Activated naive CD8-positive, alpha-beta T cell treated with anti-CD3 and anti-CD28 coated beads, Interleukin-2, amount 10 ng/mL, durations not matched to agents 7 days and 5 days (primary cell): ENCODE measurements around the gene SLC1A2. TPM values are rescaled to one million over a fixed set of nuclear protein-coding genes. Genes with fewer than 3 reads are reported as not detected.
A peak's percentile ranks its signal among the peaks of the same experiment; 100 is the strongest.

Experiments
- ATAC-seq: fragments of 150-1000 bp; cut with Tn5 transposase; one replicate; pipeline ENCODE4 v1.10.0; 2021; ENCODE audit warnings: low read depth, moderate library complexity
- POLR2A ChIA-PET: fragments of 350-600 bp; sonication (Branson Sonifier 250); formaldehyde crosslinking; loops from one replicate; lab custom pipeline; 2021; ENCODE audit warnings: antibody characterized with exemption; lab: Charles Lee
- DNase-seq: peaks from one replicate; pipeline ENCODE4 v3.0.0; 2021
- H3K27ac Mint-ChIP-seq: one replicate; pipeline ENCODE4 v1.8.0; 2022; ENCODE audit warnings: mild to moderate bottlenecking, mixed read lengths
- H3K27me3 Mint-ChIP-seq: one replicate; pipeline ENCODE4 v1.8.0; 2022; ENCODE audit warnings: mild to moderate bottlenecking, moderate library complexity, mixed read lengths
- H3K36me3 Mint-ChIP-seq: one replicate; pipeline ENCODE4 v1.8.0; 2021; ENCODE audit warnings: mild to moderate bottlenecking, mixed read lengths
- H3K4me1 Mint-ChIP-seq: one replicate; pipeline ENCODE4 v1.8.0; 2021; ENCODE audit warnings: mixed read lengths
- H3K4me3 Mint-ChIP-seq: one replicate; pipeline ENCODE4 v1.8.0; 2022; ENCODE audit warnings: mild to moderate bottlenecking, moderate library complexity, mixed read lengths
- H3K9me3 Mint-ChIP-seq: one replicate; pipeline ENCODE4 v1.8.0; 2021; ENCODE audit warnings: mixed read lengths
- total RNA-seq, 2 experiments: library from RNA; stranded (reverse); gene quantifications; one replicate each; pipeline ENCODE4 v1.2.3, GENCODE V29; 2021

Gene SLC1A2
- total RNA-seq, 2 experiments from 2014 or later: not detected

- peaks cover 2% of the 10 kb centered on the region for H3K27me3 Mint-ChIP-seq
- no peaks in the 10 kb centered on the region for H3K9me3 Mint-ChIP-seq
- no peak overlapping the region for H3K4me3 Mint-ChIP-seq
- no peak overlapping the region for H3K27ac Mint-ChIP-seq
- ATAC-seq (no peak), DNase-seq (no peak)
- peaks cover 35% of the 10 kb centered on the region for H3K4me1 Mint-ChIP-seq
- POLR2A ChIA-PET: no interaction called here
- peaks cover 6% of the 10 kb centered on the region for H3K36me3 Mint-ChIP-seq
Observed at GRCh38 chr11:35347921-35348331, 71.4 kb downstream of the SLC1A2 start.

GRCh38 chr11:35347173-35347878, 72.0 kb downstream of the SLC1A2 start:
- peaks cover 39% of the 10 kb centered on the region for H3K4me1 Mint-ChIP-seq
- no peak for ATAC-seq
- POLR2A ChIA-PET: no interaction called here
- H3K36me3 Mint-ChIP-seq: peaks cover 6% of the 10 kb centered on the region
- no peak overlapping the region for H3K4me3 Mint-ChIP-seq
- H3K27me3 Mint-ChIP-seq: no peaks in the 10 kb centered on the region
- H3K27ac Mint-ChIP-seq: no peak overlapping the region
- DNase-seq: no peak
- no peaks in the 10 kb centered on the region for H3K9me3 Mint-ChIP-seq

- ATAC-seq (no peak), DNase-seq (no peak)
- H3K9me3 Mint-ChIP-seq: no peaks in the 10 kb centered on the region
- no peak overlapping the region for H3K4me3 Mint-ChIP-seq
- POLR2A ChIA-PET: no interaction called here
- peak overlapping the region; percentile 49 for H3K27ac Mint-ChIP-seq
- H3K36me3 Mint-ChIP-seq: peaks cover 6% of the 10 kb centered on the region
- no peaks in the 10 kb centered on the region for H3K27me3 Mint-ChIP-seq
- peaks cover 40% of the 10 kb centered on the region for H3K4me1 Mint-ChIP-seq
Observed at GRCh38 chr11:35346472-35347156, 72.7 kb downstream of the SLC1A2 start.

GRCh38 chr11:35344681-35345574, 74.4 kb downstream of the SLC1A2 start:
- POLR2A ChIA-PET: no interaction called here
- ATAC-seq: no peak
- DNase-seq: no peak
- peaks cover 1% of the 10 kb centered on the region for H3K27me3 Mint-ChIP-seq
- H3K27ac Mint-ChIP-seq: peak overlapping the region; percentile 74
- peaks cover 6% of the 10 kb centered on the region for H3K36me3 Mint-ChIP-seq
- peaks cover 41% of the 10 kb centered on the region for H3K4me1 Mint-ChIP-seq
- H3K9me3 Mint-ChIP-seq: no peaks in the 10 kb centered on the region
- H3K4me3 Mint-ChIP-seq: no peak overlapping the region

GRCh38 chr11:35343033-35343598, 76.2 kb downstream of the SLC1A2 start:
- POLR2A ChIA-PET: no interaction called here
- Mint-ChIP-seq H3K27me3 (peaks cover 4% of the 10 kb centered on the region), H3K27ac (peak overlapping the region; percentile 78), H3K36me3 (peaks cover 5% of the 10 kb centered on the region), H3K4me1 (peaks cover 30% of the 10 kb centered on the region), H3K4me3 (peak overlapping the region; percentile 71), H3K9me3 (no peaks in the 10 kb centered on the region)
- peak; percentile 87 for ATAC-seq
- peak; percentile 32 for DNase-seq

- H3K9me3 Mint-ChIP-seq: peaks cover 8% of the 10 kb centered on the region
- no peak overlapping the region for H3K4me3 Mint-ChIP-seq
- H3K27me3 Mint-ChIP-seq: peaks cover 4% of the 10 kb centered on the region
- ATAC-seq: no peak
- peaks cover 4% of the 10 kb centered on the region for H3K36me3 Mint-ChIP-seq
- H3K4me1 Mint-ChIP-seq: peaks cover 28% of the 10 kb centered on the region
- no peak overlapping the region for H3K27ac Mint-ChIP-seq
- no peak for DNase-seq
- POLR2A ChIA-PET: no interaction called here
Observed at GRCh38 chr11:35340715-35341114, 78.6 kb downstream of the SLC1A2 start.

GRCh38 chr11:35340071-35340470, 79.3 kb downstream of the SLC1A2 start:
- H3K4me3 Mint-ChIP-seq: no peak overlapping the region
- peaks cover under 1% of the 10 kb centered on the region for H3K36me3 Mint-ChIP-seq
- H3K4me1 Mint-ChIP-seq: peaks cover 24% of the 10 kb centered on the region
- H3K27ac Mint-ChIP-seq: no peak overlapping the region
- H3K27me3 Mint-ChIP-seq: peaks cover 4% of the 10 kb centered on the region
- DNase-seq (no peak), ATAC-seq (no peak)
- POLR2A ChIA-PET: no interaction called here
- peaks cover 8% of the 10 kb centered on the region for H3K9me3 Mint-ChIP-seq

- Mint-ChIP-seq H3K4me3 (no peak overlapping the region), H3K36me3 (no peaks in the 10 kb centered on the region)
Observed at GRCh38 chr11:35338921-35339320, 80.4 kb downstream of the SLC1A2 start.

GRCh38 chr11:35337914-35338305, 81.4 kb downstream of the SLC1A2 start:
- Mint-ChIP-seq H3K4me3 (no peak overlapping the region), H3K36me3 (no peaks in the 10 kb centered on the region), H3K4me1 (peaks cover 7% of the 10 kb centered on the region), H3K27ac (no peak overlapping the region), H3K9me3 (peaks cover 11% of the 10 kb centered on the region), H3K27me3 (peaks cover 4% of the 10 kb centered on the region)
- POLR2A ChIA-PET: no interaction called here
- ATAC-seq (no peak), DNase-seq (no peak)

More at GRCh38 chr11:35338921-35339320, 80.4 kb downstream of the SLC1A2 start:
- Mint-ChIP-seq H3K27me3 (peaks cover 4% of the 10 kb centered on the region), H3K9me3 (peaks cover 11% of the 10 kb centered on the region), H3K27ac (no peak overlapping the region), H3K4me1 (peaks cover 17% of the 10 kb centered on the region)
- no peak for DNase-seq
- POLR2A ChIA-PET: no interaction called here
- ATAC-seq: no peak

- H3K4me3 Mint-ChIP-seq: no peak overlapping the region
- POLR2A ChIA-PET: interaction anchor here (1.0 kb wide), 1 partner anchor 12 kb away, joined by 4 read pairs; no protein-coding TSS in a partner anchor
- H3K27ac Mint-ChIP-seq: no peak overlapping the region
- no peak for DNase-seq
- no peak for ATAC-seq
- H3K9me3 Mint-ChIP-seq: peaks cover 12% of the 10 kb centered on the region
- H3K27me3 Mint-ChIP-seq: peaks cover 4% of the 10 kb centered on the region
- H3K4me1 Mint-ChIP-seq: peaks cover 4% of the 10 kb centered on the region
- no peaks in the 10 kb centered on the region for H3K36me3 Mint-ChIP-seq
Observed at GRCh38 chr11:35337136-35337913, 82.0 kb downstream of the SLC1A2 start.

- Mint-ChIP-seq H3K4me3 (no peak overlapping the region), H3K27ac (no peak overlapping the region), H3K27me3 (peaks cover 4% of the 10 kb centered on the region), H3K4me1 (peaks cover 4% of the 10 kb centered on the region), H3K36me3 (peaks cover 1% of the 10 kb centered on the region), H3K9me3 (peaks cover 12% of the 10 kb centered on the region)
- no peak for ATAC-seq
- DNase-seq: no peak
- POLR2A ChIA-PET: interaction anchor here (0.6 to 1.0 kb wide), 2 partner anchors 13 to 22 kb away, joined by 3 to 4 read pairs; no protein-coding TSS in a partner anchor
Observed at GRCh38 chr11:35336726-35337125, 82.6 kb downstream of the SLC1A2 start.

GRCh38 chr11:35335226-35335625, 84.1 kb downstream of the SLC1A2 start:
- H3K4me1 Mint-ChIP-seq: peaks cover 16% of the 10 kb centered on the region
- no peak overlapping the region for H3K27ac Mint-ChIP-seq
- H3K27me3 Mint-ChIP-seq: peaks cover 4% of the 10 kb centered on the region
- DNase-seq (no peak), ATAC-seq (no peak)
- POLR2A ChIA-PET: no interaction called here
- H3K36me3 Mint-ChIP-seq: peaks cover 3% of the 10 kb centered on the region
- peaks cover 12% of the 10 kb centered on the region for H3K9me3 Mint-ChIP-seq
- no peak overlapping the region for H3K4me3 Mint-ChIP-seq
